Suprapubic skin (tissue), 4 donors: ENCODE data around the gene INMT. TPM values are rescaled to one million over a fixed set of nuclear protein-coding genes. Genes with fewer than 3 reads are reported as not detected.
A peak's percentile ranks its signal among the peaks of the same experiment; 100 is the strongest.

Experiments used
- DNase-seq, 2 donors: peaks; one replicate each; pipeline ENCODE4 v3.0.0-alpha.2; 2019; ENCODE audit warnings: low spot score in 2 of 2
- H3K27ac ChIP-seq: fragments of 200-600 bp; sonication (generic); one replicate; pipeline ENCODE4 v1.5.1; 2019
- H3K27me3 ChIP-seq: fragments of 200-600 bp; sonication (generic); one replicate; pipeline ENCODE4 v1.5.1; 2019
- H3K36me3 ChIP-seq: fragments of 200-600 bp; sonication (generic); one replicate; pipeline ENCODE4 v1.5.1; 2019
- H3K4me1 ChIP-seq: fragments of 200-600 bp; sonication (generic); one replicate; pipeline ENCODE4 v1.5.1; 2019
- H3K4me3 ChIP-seq: fragments of 200-600 bp; sonication (generic); one replicate; pipeline ENCODE4 v1.5.1; 2019; ENCODE audit warnings: mild to moderate bottlenecking
- H3K9me3 ChIP-seq: fragments of 200-600 bp; sonication (generic); one replicate; pipeline ENCODE4 v1.5.1; 2019
- CTCF ChIP-seq, 2 donors: fragments of 200-600 bp in 1 of 2; fragments of 450-650 bp in 1 of 2; sonication (generic) in 1 of 2; IDR thresholded peaks; one replicate each; pipeline ENCODE4 v1.5.1; 2016 to 2019; ENCODE audit warnings: antibody characterized with exemption in 2 of 2, mild to moderate bottlenecking in 1 of 2, moderate library complexity in 1 of 2
- EP300 ChIP-seq: sonication (generic); formaldehyde crosslinking; IDR thresholded peaks from one replicate; pipeline ENCODE4 v1.6.1; 2017; ENCODE audit warnings: antibody characterized with exemption
- POLR2A ChIP-seq, 2 donors: fragments of 450-650 bp; IDR thresholded peaks; one replicate each; pipeline ENCODE4 v1.6.1; 2017; ENCODE audit warnings: antibody characterized with exemption in 2 of 2, mild to moderate bottlenecking in 2 of 2, moderate library complexity in 2 of 2
- POLR2AphosphoS5 ChIP-seq, 3 donors: sonication (generic); formaldehyde crosslinking; IDR thresholded peaks; one replicate each; pipeline ENCODE4 v1.6.1; 2017; ENCODE audit warnings: antibody characterized with exemption in 3 of 3
- WGBS: methylation state at CpG from one replicate; pipeline ENCODE4 v1.1.5; 2018; 5-methylcytosine and 5-hydroxymethylcytosine counted together
- total RNA-seq, 4 donors: library from RNA; depleted of rRNA; stranded (reverse); fragments of >200 nt; gene quantifications; one replicate each; pipeline ENCODE4 v1.1.0, GENCODE V29; 2016

The INMT gene
- total RNA-seq, result 1 to 10 TPM; 1.3 to 9.7 (median 4.2) TPM

DNA sequence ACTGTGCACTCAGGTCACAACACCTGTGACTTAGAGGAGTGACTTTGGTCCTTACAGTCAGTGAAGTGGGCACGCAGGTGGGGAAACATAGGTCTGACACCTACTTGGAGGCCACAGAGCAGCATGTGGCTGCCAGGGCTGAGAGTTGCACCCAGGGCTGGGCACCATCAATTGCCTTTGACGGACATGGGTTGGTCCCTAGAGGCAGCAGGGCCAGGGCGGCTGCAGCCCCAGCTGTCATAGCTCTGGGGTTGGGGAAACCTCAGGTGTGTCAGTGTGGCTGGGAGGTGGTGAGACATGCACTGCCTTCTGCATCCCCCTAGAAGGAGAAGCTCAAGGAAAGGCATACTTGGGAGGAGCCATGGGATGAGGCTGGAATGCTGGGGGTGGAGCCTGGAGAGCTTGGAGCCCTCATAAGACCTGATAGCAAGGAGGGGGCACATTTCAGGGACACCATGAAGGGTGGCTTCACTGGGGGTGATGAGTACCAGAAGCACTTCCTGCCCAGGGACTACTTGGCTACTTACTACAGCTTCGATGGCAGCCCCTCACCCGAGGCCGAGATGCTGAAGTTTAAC is at the start of gene INMT:
Gene INMT, plus strand, starts transcription at position 440 of the 578 bp plus-strand sequence. Its CDS starts 16 bp downstream, at position 456.
- TF ChIP-seq EP300 (no peak), CTCF (IDR thresholded peaks at IDR 0.05) (no peak), POLR2AphosphoS5 (IDR thresholded peaks at IDR 0.05) (no peak), POLR2A (IDR thresholded peaks at IDR 0.05) (no peak)
- DNase-seq, result no peak
- no peaks in the 10 kb centered on the region for H3K36me3 ChIP-seq
- H3K4me1 ChIP-seq, result peaks cover 28% of the 10 kb centered on the region
- peak within 1 kb of the TSS; percentile 77 for H3K27ac ChIP-seq
- peak within 1 kb of the TSS; percentile 31 for H3K4me3 ChIP-seq
- H3K27me3 ChIP-seq, result no peaks in the 10 kb centered on the region
- no peaks in the 10 kb centered on the region for H3K9me3 ChIP-seq
- WGBS, result 60% methylated on average over 3 of the region's 6 CpGs

DNA sequence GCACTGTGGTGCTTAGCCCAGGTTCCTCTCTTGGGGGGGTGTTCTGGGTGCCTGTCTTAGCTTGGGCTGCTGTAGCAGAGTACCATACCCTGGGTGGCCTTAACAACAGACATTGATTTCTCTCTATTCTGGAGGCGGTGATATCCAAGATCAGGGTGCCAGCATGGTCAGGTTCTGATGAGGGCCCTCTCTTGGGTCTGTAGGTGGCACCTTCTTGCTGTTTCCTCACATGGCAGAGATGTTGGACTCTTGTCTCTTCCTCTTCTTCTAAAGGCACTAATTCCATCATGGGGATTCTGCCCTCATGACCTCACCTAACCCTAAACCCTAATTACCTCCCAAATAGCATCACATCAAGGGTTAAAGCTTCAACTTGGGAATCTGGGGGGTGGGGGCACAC is 49.7 kb upstream of the INMT start:
- Histone ChIP-seq H3K9me3 (no peaks in the 10 kb centered on the region), H3K4me3 (no peak overlapping the region), H3K36me3 (no peaks in the 10 kb centered on the region), H3K27ac (no peak overlapping the region), H3K27me3 (peaks cover 4% of the 10 kb centered on the region), H3K4me1 (peaks cover 7% of the 10 kb centered on the region)
- 86% methylated on average over 1 of the region's 1 CpG for WGBS
- TF ChIP-seq CTCF (IDR thresholded peaks at IDR 0.05) (no peak), EP300 (no peak), POLR2A (IDR thresholded peaks at IDR 0.05) (no peak), POLR2AphosphoS5 (IDR thresholded peaks at IDR 0.05) (no peak)
- no peak for DNase-seq

DNA sequence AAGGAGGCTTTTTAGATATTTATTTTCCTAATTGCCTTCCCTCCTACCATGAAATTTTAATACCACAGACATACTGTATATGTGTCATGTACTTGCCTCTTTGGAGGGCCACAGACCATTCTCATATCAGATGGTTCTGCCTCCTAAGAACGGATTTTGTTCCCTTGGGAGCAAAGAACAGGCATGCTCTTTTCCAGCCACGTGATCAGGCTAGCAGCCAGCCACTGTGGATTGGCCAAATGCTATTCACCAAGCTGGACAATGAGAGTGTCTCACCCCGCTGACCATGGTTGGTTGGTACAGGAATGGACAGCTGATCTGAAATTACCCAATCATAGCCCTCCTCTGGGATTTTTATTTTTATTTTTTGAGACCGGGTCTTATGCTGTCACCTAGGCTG is 48.2 kb upstream of the INMT start:
- Histone ChIP-seq H3K27me3 (peaks cover 4% of the 10 kb centered on the region), H3K9me3 (no peaks in the 10 kb centered on the region), H3K27ac (no peak overlapping the region), H3K4me3 (no peak overlapping the region), H3K36me3 (no peaks in the 10 kb centered on the region), H3K4me1 (peaks cover 5% of the 10 kb centered on the region)
- DNase-seq, result no peak
- TF ChIP-seq POLR2AphosphoS5 (IDR thresholded peaks at IDR 0.05) (no peak), POLR2A (IDR thresholded peaks at IDR 0.05) (no peak), CTCF (IDR thresholded peaks at IDR 0.05) (no peak), EP300 (no peak)
- WGBS, result 83% methylated on average over 4 of the region's 4 CpGs

GRCh38 chr7:30705008-30705407 is 46.9 kb upstream of the INMT start:
- Histone ChIP-seq H3K9me3 (no peaks in the 10 kb centered on the region), H3K27me3 (no peaks in the 10 kb centered on the region), H3K4me3 (no peak overlapping the region), H3K4me1 (peaks cover 12% of the 10 kb centered on the region), H3K27ac (no peak overlapping the region), H3K36me3 (no peaks in the 10 kb centered on the region)
- TF ChIP-seq CTCF (IDR thresholded peaks at IDR 0.05) (no peak), EP300 (no peak), POLR2A (IDR thresholded peaks at IDR 0.05) (no peak), POLR2AphosphoS5 (IDR thresholded peaks at IDR 0.05) (no peak)
- 72% methylated on average over 7 of the region's 8 CpGs for WGBS
- no peak for DNase-seq

DNA sequence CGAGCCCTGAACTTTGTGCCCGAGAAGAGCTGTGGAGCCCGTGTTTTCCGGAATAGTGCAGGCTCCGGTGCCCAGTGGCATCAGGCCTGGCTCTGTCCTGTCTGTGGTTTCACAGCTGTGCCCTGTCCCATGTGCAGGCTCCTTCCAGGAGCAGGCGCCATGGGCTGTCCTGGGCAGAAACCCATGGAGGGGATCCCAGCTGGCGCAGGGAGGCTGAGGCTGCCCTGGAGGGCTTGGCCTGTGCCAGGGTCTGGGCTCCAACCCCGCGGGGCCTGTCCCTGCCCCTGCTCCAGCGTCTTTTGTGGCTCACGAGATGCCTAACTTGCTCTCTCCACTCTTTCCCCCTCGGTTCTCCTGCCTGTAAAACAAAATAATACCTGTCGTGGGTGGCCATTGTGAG is 46.3 kb upstream of the INMT start:
- no peaks in the 10 kb centered on the region for H3K27me3 ChIP-seq
- no peaks in the 10 kb centered on the region for H3K9me3 ChIP-seq
- 72% methylated on average over 11 of the region's 13 CpGs for WGBS
- no peak for DNase-seq
- TF ChIP-seq CTCF (IDR thresholded peaks at IDR 0.05) (no peak), EP300 (no peak), POLR2AphosphoS5 (IDR thresholded peaks at IDR 0.05) (no peak), POLR2A (IDR thresholded peaks at IDR 0.05) (no peak)
- peaks cover 12% of the 10 kb centered on the region for H3K4me1 ChIP-seq
- no peak overlapping the region for H3K4me3 ChIP-seq
- no peak overlapping the region for H3K27ac ChIP-seq
- no peaks in the 10 kb centered on the region for H3K36me3 ChIP-seq
